Epithelial cell of prostate (primary cell): ENCODE results near the gene ARID5B.
A peak's percentile ranks its signal among the peaks of the same experiment; 100 is the strongest.

Experiments
- DNase-seq: peaks from one replicate; pipeline ENCODE4 v3.0.0-alpha.2; 2011; ENCODE audit warnings: low read depth, low spot score
- H3K27ac ChIP-seq: fragments of 450-650 bp; 2 replicates; pipeline ENCODE4 v1.5.1; 2017; ENCODE audit warnings: mild to moderate bottlenecking

ARID5B gene

DNA sequence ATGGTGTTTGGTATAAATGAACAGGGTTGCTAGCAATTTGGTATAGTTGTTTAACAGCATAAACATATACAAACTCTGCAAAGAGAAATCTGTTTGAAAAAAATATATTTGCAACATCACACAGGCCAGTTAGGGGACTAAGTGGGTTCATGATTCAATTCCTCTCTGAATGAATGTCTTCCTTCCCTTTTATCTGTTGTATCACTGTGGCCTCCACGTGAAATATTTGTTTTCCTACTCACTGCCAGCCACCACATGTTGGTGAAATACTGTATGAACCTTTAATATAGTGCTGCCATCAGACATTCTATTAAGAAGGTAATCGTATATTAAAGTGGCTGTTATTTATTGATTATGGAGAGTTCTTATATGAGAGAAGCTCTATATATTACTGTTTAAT lies 157.0 kb downstream of the ARID5B start:
- H3K27ac ChIP-seq, result no peak overlapping the region
- no peak for DNase-seq

DNA sequence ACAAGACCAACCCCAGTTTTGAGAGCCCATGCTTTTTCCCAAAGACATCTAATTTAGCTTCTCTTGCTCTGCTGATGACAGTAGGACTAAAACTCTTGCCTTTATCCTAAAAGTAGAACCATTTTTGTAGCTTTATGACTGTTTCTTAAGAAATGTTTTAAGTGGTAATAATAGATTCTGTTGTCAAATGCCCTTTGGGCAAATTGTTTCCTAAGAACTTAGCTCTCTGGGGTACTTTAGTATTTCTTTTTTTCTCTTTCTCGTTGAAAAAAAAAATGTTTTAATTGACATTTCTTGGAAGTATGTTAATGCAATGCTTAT lies 157.4 kb downstream of the ARID5B start:
- no peak overlapping the region for H3K27ac ChIP-seq
- DNase-seq, result no peak

DNA sequence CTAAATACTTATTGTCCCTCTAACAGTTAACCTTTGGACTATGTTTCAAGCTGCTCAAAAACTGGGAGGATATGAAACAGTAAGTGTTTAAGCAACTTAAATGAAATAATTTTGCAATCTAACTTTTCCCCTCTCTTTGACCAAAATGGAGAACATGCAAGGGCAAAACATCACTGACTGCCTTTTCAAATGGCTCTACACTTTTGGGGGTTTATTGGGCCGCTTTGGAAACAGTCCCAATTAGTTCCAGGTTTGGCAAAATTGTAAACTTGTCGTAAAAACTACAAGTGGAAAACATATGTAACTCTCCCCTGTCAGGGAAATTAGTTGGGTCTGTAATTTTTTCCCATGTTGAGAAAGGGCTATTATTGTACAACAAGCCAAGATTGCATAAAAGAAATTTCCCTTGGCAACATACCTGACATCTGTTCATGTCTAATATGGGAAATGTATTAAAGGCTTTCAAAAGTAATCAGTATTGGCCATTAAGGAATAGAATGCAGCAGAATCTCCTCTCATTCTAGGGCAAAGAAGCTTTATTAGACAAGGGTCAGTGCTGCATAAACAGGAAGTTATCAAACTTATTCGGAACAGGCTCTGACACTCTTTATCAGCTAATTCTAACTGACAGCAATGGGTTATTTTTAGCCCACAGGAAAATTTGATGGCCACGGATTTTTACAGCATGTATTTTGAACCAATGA lies 157.9 kb downstream of the ARID5B start:
- H3K27ac ChIP-seq, result no peak overlapping the region
- no peak for DNase-seq

DNA sequence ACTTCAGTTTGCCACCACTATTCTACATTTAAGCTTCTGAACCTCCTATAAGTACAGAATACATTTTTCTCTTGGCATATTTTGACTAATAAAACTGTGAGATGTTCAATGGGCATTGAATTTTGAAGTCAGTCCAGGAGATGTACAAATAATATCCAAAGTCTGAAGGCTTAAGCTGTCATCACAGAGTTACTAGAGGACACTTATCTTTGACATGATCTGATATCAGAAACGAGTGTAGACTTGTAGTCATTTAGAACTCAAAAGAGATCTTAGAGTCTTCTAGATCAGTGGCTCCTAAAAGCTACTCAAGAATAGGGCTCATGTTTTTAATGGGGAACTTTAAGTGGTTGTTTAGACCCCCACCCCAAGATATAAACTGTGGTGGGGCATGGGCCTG lies 160.5 kb downstream of the ARID5B start:
- DNase-seq, result no peak
- H3K27ac ChIP-seq, result no peak overlapping the region

- H3K27ac ChIP-seq, result no peak overlapping the region
- DNase-seq, result no peak
Observed at GRCh38 chr10:62062752-62063512, 161.4 kb downstream of the ARID5B start.

DNA sequence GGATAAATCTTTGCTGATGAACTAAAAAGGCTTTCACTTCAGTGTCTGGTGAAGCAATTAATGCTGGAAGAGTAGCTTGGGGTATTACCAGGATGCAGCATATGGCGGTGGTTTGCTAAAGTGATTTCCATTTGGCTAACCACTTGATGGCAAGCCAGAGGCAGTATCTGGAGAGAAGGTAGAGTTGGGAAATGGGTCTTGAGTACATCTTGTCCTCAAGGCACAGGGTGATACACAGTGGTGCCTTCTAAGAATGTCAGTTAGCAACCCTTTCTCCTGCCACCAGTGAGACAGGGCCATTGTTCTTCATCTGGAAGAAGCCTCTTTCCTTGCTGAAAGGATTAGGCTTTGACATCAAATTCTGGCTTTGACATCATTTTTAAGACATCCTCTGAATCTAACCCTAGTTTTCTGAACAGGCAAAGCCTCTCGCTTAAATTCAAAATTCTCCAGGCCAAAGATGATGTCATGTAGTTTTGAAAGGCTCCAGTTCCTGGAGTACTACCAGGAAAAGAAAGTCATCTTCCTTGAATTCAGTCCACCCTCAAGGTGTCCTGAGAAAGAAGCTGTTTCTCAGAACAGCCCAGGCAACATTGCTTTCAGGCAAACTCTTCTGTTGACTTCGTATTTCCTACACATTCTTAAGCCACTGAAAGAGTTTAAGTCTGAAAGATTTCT lies 162.4 kb downstream of the ARID5B start:
- DNase-seq, result no peak
- peak overlapping the region; percentile 22 for H3K27ac ChIP-seq

GRCh38 chr10:62067560-62067959 lies 166.1 kb downstream of the ARID5B start:
- H3K27ac ChIP-seq, result no peak overlapping the region
- no peak for DNase-seq

- DNase-seq, result no peak
- no peak overlapping the region for H3K27ac ChIP-seq
Observed at GRCh38 chr10:62068464-62068863, 167.0 kb downstream of the ARID5B start.

- no peak overlapping the region for H3K27ac ChIP-seq
- no peak for DNase-seq
Observed at GRCh38 chr10:62069452-62070178, 168.1 kb downstream of the ARID5B start.

GRCh38 chr10:62071846-62072281 lies 170.4 kb downstream of the ARID5B start:
- no peak overlapping the region for H3K27ac ChIP-seq
- DNase-seq, result no peak

- no peak for DNase-seq
- H3K27ac ChIP-seq, result no peak overlapping the region
Observed at GRCh38 chr10:62072901-62073300, 171.4 kb downstream of the ARID5B start.

- no peak overlapping the region for H3K27ac ChIP-seq
- no peak for DNase-seq
Observed at GRCh38 chr10:62073429-62073828, 171.9 kb downstream of the ARID5B start.

- DNase-seq, result no peak
- peak overlapping the region; percentile 90 for H3K27ac ChIP-seq
Observed at GRCh38 chr10:62075414-62075813, 173.9 kb downstream of the ARID5B start.

DNA sequence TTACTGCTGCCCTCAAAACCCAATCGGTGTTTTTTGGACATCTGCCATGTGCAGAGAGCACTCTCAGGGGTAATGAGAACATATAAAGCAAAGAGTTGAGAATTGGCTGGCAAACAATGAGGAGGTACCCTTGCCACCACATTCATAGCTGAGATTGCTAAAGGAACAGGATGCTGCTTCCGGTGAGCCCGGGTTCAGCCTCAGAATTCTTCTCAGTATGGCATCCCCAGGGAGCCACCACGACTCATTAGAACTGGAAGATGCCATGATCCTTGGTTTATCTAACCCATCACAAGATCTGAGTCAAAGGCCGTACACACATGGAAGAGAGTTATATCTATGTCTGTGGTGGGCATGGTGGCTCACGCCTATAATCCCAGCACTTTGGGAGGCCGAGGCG lies 174.4 kb downstream of the ARID5B start:
- peak overlapping the region; percentile 90 for H3K27ac ChIP-seq
- DNase-seq, result no peak

- peak; percentile 82 for DNase-seq
Observed at GRCh38 chr10:62076891-62077290, 175.4 kb downstream of the ARID5B start.

GRCh38 chr10:62077330-62078015 lies 176.0 kb downstream of the ARID5B start:
- H3K27ac ChIP-seq, result peak overlapping the region; percentile 90
- DNase-seq, result no peak

More at GRCh38 chr10:62076891-62077290, 175.4 kb downstream of the ARID5B start:
- H3K27ac ChIP-seq, result peak overlapping the region; percentile 90

DNA sequence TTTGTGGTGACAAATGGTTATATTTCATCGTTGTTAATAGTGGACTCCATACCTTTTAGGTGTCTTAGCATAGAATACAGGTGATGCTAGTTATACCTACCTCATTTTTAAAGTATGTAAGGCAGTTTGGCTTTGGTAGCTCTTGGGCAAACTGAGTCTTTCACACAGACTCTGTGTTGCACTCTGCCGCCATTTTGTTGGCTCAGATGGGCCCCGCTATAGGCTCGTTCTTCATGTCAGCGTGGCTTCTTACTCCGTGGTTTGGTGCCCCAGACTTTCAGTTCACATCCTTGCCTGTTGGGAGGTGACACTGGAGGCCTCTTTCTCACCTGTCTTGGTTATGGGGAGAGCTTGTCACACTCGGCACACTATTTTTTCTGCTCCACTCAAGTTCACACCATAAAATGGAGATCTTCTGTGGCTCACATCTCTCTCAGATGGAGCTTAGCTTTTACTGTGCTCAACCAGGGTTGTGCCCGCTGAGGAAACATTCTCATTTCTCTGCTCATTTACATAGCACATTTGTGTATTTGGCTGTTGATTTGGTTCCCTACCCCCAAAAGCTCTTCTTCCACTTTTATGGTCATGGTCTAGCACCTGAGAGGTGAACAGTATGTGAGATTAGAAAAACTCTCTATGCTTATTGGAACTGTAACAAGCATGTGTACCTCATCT lies 178.5 kb downstream of the ARID5B start:
- no peak overlapping the region for H3K27ac ChIP-seq
- no peak for DNase-seq

DNA sequence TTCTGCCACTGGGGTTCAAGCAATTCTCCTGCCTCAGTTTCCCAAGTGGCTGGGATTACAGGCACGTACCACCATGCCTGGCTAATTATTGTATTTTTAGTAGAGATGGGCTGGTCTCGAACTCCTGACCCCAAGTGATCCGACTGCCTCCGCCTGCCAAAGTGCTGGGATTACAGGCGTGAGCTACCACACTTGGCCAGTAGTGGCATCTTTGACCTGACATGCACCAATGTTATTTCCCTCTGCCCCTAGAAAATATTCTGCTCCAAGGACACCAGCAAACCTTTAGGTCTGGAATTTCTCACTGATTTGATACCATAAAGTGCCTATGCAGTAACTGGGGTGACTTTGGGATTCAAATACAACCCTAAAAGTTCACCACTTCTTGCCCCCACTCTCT lies 179.4 kb downstream of the ARID5B start:
- no peak for DNase-seq
- no peak overlapping the region for H3K27ac ChIP-seq
